K562 (cell line): ENCODE data around the gene PIK3AP1.

ENCODE experiments used
- FOXK2 ChIP-seq, 2 experiments: fragments of 450-650 bp; IDR thresholded peaks in 1 of 2; conservative IDR thresholded peaks in 1 of 2; 2 replicates each; pipeline ENCODE4 v1.6.1; 2016; ENCODE audit warnings: low read depth in 2 of 2, mild to moderate bottlenecking in 1 of 2
- HDAC3 ChIP-seq: fragments of 450-650 bp; IDR thresholded peaks from 2 replicates; pipeline ENCODE4 v1.6.1; 2018; ENCODE audit warnings: borderline replicate concordance, mild to moderate bottlenecking, moderate library complexity; ENCODE audit not compliant: partially characterized antibody
- KLF1 ChIP-seq: fragments of 450-650 bp; IDR thresholded peaks from 2 replicates; pipeline ENCODE4 v1.6.1; 2016; ENCODE audit warnings: missing genetic modification characterization, missing compliant biosample characterization
- ZC3H4 ChIP-seq: sonication (generic); formaldehyde crosslinking; IDR thresholded peaks from 2 replicates; pipeline ENCODE4 v1.9.0; 2021; ENCODE audit warnings: missing genetic modification reagents, borderline replicate concordance
- TF ChIP-seq, protein P1 (sequence below), 3 experiments: IDR thresholded peaks in 2 of 3; conservative IDR thresholded peaks in 1 of 3; 2 replicates each; pipeline ENCODE4 v1.5.1; 2011 to 2012; ENCODE audit warnings: low read length in 3 of 3, mild to moderate bottlenecking in 3 of 3, control low read depth in 2 of 3, improper control_type of control experiment in 1 of 3, inconsistent platforms in 1 of 3, low read depth in 1 of 3, mixed read lengths in 1 of 3, moderate library complexity in 1 of 3; ENCODE audit not compliant: insufficient read depth in 2 of 3
- TF ChIP-seq, protein P2 (sequence below): sonication (generic); formaldehyde crosslinking; IDR thresholded peaks from 2 replicates; pipeline ENCODE4 v1.5.0; 2020; ENCODE audit warnings: missing genetic modification reagents
- TF ChIP-seq, protein P3 (sequence below): fragments of 250-450 bp; sonication (Bioruptor Pico); IDR thresholded peaks from 2 replicates; pipeline ENCODE4 v1.4.0; 2020; ENCODE audit warnings: mild to moderate bottlenecking, moderate library complexity

DNA sequence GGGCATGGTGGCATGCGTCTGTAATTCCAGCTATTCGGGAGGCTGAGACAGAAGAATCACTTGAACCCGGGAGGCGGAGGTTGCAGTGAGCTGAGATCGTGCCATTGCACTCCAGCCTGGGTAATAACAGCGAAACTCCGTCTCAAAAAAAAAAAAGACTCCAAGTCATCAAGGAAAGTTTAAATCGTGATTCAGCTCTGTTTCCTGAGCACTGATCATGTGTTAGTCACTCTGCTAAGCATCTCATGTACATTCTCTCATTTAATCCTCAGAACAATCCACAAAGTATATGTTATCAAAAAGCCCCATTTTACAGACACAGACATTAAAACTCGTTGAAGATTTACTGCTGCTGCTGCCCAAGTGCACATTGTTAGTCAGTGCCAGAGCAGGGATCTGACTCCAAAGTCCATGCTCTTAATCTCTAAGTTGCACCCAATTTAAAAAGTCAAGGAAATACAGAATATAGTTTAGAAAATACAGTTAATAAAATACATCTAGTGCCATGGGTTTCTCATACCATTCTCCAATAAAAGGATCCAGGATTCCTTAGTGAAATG, 6.2 kb downstream of the PIK3AP1 start:
- TF ChIP-seq FOXK2 (conservative IDR thresholded peaks at IDR 0.05 in 1 of 2, IDR thresholded peaks at IDR 0.05 in 1 of 2; ENCODE audit: low read depth in 2 of 2) (no peak), ZC3H4 (CRISPR knock-in tag) (no peak), HDAC3 (no peak), KLF1 (tag) (no peak)
- TF ChIP-seq, protein P1, sequence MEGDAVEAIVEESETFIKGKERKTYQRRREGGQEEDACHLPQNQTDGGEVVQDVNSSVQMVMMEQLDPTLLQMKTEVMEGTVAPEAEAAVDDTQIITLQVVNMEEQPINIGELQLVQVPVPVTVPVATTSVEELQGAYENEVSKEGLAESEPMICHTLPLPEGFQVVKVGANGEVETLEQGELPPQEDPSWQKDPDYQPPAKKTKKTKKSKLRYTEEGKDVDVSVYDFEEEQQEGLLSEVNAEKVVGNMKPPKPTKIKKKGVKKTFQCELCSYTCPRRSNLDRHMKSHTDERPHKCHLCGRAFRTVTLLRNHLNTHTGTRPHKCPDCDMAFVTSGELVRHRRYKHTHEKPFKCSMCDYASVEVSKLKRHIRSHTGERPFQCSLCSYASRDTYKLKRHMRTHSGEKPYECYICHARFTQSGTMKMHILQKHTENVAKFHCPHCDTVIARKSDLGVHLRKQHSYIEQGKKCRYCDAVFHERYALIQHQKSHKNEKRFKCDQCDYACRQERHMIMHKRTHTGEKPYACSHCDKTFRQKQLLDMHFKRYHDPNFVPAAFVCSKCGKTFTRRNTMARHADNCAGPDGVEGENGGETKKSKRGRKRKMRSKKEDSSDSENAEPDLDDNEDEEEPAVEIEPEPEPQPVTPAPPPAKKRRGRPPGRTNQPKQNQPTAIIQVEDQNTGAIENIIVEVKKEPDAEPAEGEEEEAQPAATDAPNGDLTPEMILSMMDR (IDR thresholded peaks at IDR 0.05 in 2 of 3, conservative IDR thresholded peaks at IDR 0.05 in 1 of 3; ENCODE audit: insufficient read depth in 2 of 3, low read depth in 1 of 3, low read length in 3 of 3) = no peak
- TF ChIP-seq, protein P2, sequence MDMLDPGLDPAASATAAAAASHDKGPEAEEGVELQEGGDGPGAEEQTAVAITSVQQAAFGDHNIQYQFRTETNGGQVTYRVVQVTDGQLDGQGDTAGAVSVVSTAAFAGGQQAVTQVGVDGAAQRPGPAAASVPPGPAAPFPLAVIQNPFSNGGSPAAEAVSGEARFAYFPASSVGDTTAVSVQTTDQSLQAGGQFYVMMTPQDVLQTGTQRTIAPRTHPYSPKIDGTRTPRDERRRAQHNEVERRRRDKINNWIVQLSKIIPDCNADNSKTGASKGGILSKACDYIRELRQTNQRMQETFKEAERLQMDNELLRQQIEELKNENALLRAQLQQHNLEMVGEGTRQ (CRISPR knock-in tag) = no peak
- TF ChIP-seq, protein P3, sequence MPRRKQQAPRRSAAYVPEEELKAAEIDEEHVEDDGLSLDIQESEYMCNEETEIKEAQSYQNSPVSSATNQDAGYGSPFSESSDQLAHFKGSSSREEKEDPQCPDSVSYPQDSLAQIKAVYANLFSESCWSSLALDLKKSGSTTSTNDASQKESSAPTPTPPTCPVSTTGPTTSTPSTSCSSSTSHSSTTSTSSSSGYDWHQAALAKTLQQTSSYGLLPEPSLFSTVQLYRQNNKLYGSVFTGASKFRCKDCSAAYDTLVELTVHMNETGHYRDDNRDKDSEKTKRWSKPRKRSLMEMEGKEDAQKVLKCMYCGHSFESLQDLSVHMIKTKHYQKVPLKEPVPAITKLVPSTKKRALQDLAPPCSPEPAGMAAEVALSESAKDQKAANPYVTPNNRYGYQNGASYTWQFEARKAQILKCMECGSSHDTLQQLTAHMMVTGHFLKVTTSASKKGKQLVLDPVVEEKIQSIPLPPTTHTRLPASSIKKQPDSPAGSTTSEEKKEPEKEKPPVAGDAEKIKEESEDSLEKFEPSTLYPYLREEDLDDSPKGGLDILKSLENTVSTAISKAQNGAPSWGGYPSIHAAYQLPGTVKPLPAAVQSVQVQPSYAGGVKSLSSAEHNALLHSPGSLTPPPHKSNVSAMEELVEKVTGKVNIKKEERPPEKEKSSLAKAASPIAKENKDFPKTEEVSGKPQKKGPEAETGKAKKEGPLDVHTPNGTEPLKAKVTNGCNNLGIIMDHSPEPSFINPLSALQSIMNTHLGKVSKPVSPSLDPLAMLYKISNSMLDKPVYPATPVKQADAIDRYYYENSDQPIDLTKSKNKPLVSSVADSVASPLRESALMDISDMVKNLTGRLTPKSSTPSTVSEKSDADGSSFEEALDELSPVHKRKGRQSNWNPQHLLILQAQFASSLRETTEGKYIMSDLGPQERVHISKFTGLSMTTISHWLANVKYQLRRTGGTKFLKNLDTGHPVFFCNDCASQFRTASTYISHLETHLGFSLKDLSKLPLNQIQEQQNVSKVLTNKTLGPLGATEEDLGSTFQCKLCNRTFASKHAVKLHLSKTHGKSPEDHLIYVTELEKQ (CRISPR knock-in tag) = no peak
